Suprapubic skin (tissue), 4 donors: Measurements from ENCODE around the gene MS4A5. TPM values are rescaled to one million over a fixed set of nuclear protein-coding genes. Genes with fewer than 3 reads are reported as not detected.

Experiments used
- DNase-seq, 2 donors: peaks; one replicate each; pipeline ENCODE4 v3.0.0-alpha.2; 2019; ENCODE audit warnings: low spot score in 2 of 2
- H3K27ac ChIP-seq: fragments of 200-600 bp; sonication (generic); one replicate; pipeline ENCODE4 v1.5.1; 2019
- H3K27me3 ChIP-seq: fragments of 200-600 bp; sonication (generic); one replicate; pipeline ENCODE4 v1.5.1; 2019
- H3K36me3 ChIP-seq: fragments of 200-600 bp; sonication (generic); one replicate; pipeline ENCODE4 v1.5.1; 2019
- H3K4me1 ChIP-seq: fragments of 200-600 bp; sonication (generic); one replicate; pipeline ENCODE4 v1.5.1; 2019
- H3K4me3 ChIP-seq: fragments of 200-600 bp; sonication (generic); one replicate; pipeline ENCODE4 v1.5.1; 2019; ENCODE audit warnings: mild to moderate bottlenecking
- H3K9me3 ChIP-seq: fragments of 200-600 bp; sonication (generic); one replicate; pipeline ENCODE4 v1.5.1; 2019
- CTCF ChIP-seq, 2 donors: fragments of 200-600 bp in 1 of 2; fragments of 450-650 bp in 1 of 2; sonication (generic) in 1 of 2; IDR thresholded peaks; one replicate each; pipeline ENCODE4 v1.5.1; 2016 to 2019; ENCODE audit warnings: antibody characterized with exemption in 2 of 2, mild to moderate bottlenecking in 1 of 2, moderate library complexity in 1 of 2
- EP300 ChIP-seq: sonication (generic); formaldehyde crosslinking; IDR thresholded peaks from one replicate; pipeline ENCODE4 v1.6.1; 2017; ENCODE audit warnings: antibody characterized with exemption
- POLR2A ChIP-seq, 2 donors: fragments of 450-650 bp; IDR thresholded peaks; one replicate each; pipeline ENCODE4 v1.6.1; 2017; ENCODE audit warnings: antibody characterized with exemption in 2 of 2, mild to moderate bottlenecking in 2 of 2, moderate library complexity in 2 of 2
- POLR2AphosphoS5 ChIP-seq, 3 donors: sonication (generic); formaldehyde crosslinking; IDR thresholded peaks; one replicate each; pipeline ENCODE4 v1.6.1; 2017; ENCODE audit warnings: antibody characterized with exemption in 3 of 3
- WGBS: methylation state at CpG from one replicate; pipeline ENCODE4 v1.1.5; 2018; 5-methylcytosine and 5-hydroxymethylcytosine counted together
- total RNA-seq, 4 donors: library from RNA; depleted of rRNA; stranded (reverse); fragments of >200 nt; gene quantifications; one replicate each; pipeline ENCODE4 v1.1.0, GENCODE V29; 2016

Gene MS4A5
- total RNA-seq, 4 donors from 2014 or later, result not detected

GRCh38 chr11:60394666-60395380 is 34.5 kb upstream of the MS4A5 start:
- no peaks in the 10 kb centered on the region for H3K27me3 ChIP-seq
- H3K9me3 ChIP-seq, result no peaks in the 10 kb centered on the region
- 71% methylated on average over 7 of the region's 7 CpGs for WGBS
- TF ChIP-seq POLR2AphosphoS5 (IDR thresholded peaks at IDR 0.05) (no peak), EP300 (no peak), POLR2A (IDR thresholded peaks at IDR 0.05) (no peak), CTCF (IDR thresholded peaks at IDR 0.05) (no peak)
- no peak overlapping the region for H3K27ac ChIP-seq
- H3K4me1 ChIP-seq, result no peaks in the 10 kb centered on the region
- no peak overlapping the region for H3K4me3 ChIP-seq
- H3K36me3 ChIP-seq, result no peaks in the 10 kb centered on the region
- no peak for DNase-seq

GRCh38 chr11:60396382-60396781 is 33.0 kb upstream of the MS4A5 start, which contains the start of gene MS4A14:
Gene MS4A14 (plus strand): TSS chr11:60396459. CDS start chr11:60396579, 120 bp downstream.
- no peak for DNase-seq
- no peaks in the 10 kb centered on the region for H3K27me3 ChIP-seq
- TF ChIP-seq CTCF (IDR thresholded peaks at IDR 0.05) (no peak), EP300 (no peak), POLR2AphosphoS5 (IDR thresholded peaks at IDR 0.05) (no peak), POLR2A (IDR thresholded peaks at IDR 0.05) (no peak)
- WGBS, result 72% methylated on average over 3 of the region's 3 CpGs
- no peak within 1 kb of the TSS for H3K4me3 ChIP-seq
- peak within 1 kb of the TSS; percentile 14 for H3K27ac ChIP-seq
- no peaks in the 10 kb centered on the region for H3K9me3 ChIP-seq
- H3K36me3 ChIP-seq, result no peaks in the 10 kb centered on the region
- H3K4me1 ChIP-seq, result no peaks in the 10 kb centered on the region

- Histone ChIP-seq H3K4me3 (no peak overlapping the region), H3K27ac (no peak overlapping the region), H3K27me3 (no peaks in the 10 kb centered on the region), H3K36me3 (no peaks in the 10 kb centered on the region), H3K9me3 (no peaks in the 10 kb centered on the region), H3K4me1 (no peaks in the 10 kb centered on the region)
- 0% methylated on average over 1 of the region's 1 CpG for WGBS
- TF ChIP-seq CTCF (IDR thresholded peaks at IDR 0.05), result no peak
- TF ChIP-seq POLR2AphosphoS5 (IDR thresholded peaks at IDR 0.05), result no peak
- TF ChIP-seq EP300, result no peak
- TF ChIP-seq POLR2A (IDR thresholded peaks at IDR 0.05), result no peak
- DNase-seq, result no peak
Observed at GRCh38 chr11:60396799-60397198, 32.6 kb upstream of the MS4A5 start.

GRCh38 chr11:60420015-60420414 is 9.4 kb upstream of the MS4A5 start:
- H3K4me3 ChIP-seq, result no peak overlapping the region
- 26% methylated on average over 2 of the region's 2 CpGs for WGBS
- H3K27ac ChIP-seq, result no peak overlapping the region
- TF ChIP-seq POLR2A (IDR thresholded peaks at IDR 0.05) (no peak), EP300 (no peak), CTCF (IDR thresholded peaks at IDR 0.05) (no peak), POLR2AphosphoS5 (IDR thresholded peaks at IDR 0.05) (no peak)
- no peak for DNase-seq
- H3K27me3 ChIP-seq, result no peaks in the 10 kb centered on the region
- H3K36me3 ChIP-seq, result no peaks in the 10 kb centered on the region
- H3K4me1 ChIP-seq, result no peaks in the 10 kb centered on the region
- H3K9me3 ChIP-seq, result no peaks in the 10 kb centered on the region

GRCh38 chr11:60422609-60423008 is 6.8 kb upstream of the MS4A5 start:
- Histone ChIP-seq H3K9me3 (no peaks in the 10 kb centered on the region), H3K4me1 (no peaks in the 10 kb centered on the region), H3K27ac (no peak overlapping the region), H3K4me3 (no peak overlapping the region), H3K27me3 (no peaks in the 10 kb centered on the region), H3K36me3 (no peaks in the 10 kb centered on the region)
- TF ChIP-seq POLR2AphosphoS5 (IDR thresholded peaks at IDR 0.05), result no peak
- no peak for TF ChIP-seq EP300
- TF ChIP-seq POLR2A (IDR thresholded peaks at IDR 0.05), result no peak
- no peak for TF ChIP-seq CTCF (IDR thresholded peaks at IDR 0.05)
- DNase-seq, result no peak
- 75% methylated on average over 1 of the region's 1 CpG for WGBS
